Uterus (tissue), 4 donors: ENCODE data around the gene PLXDC2. TPM values are rescaled to one million over a fixed set of nuclear protein-coding genes. Genes with fewer than 3 reads are reported as not detected.

ENCODE experiments used
- DNase-seq, 2 donors: peaks; one replicate each; pipeline ENCODE4 v3.0.0-alpha.2; 2019 to 2020
- H3K27ac ChIP-seq, 2 donors: fragments of 200-600 bp; sonication (generic); 1 replicate in 1 of 2; 2 replicates in 1 of 2; pipeline ENCODE4 v1.5.1; 2016 to 2018
- H3K27me3 ChIP-seq, 2 donors: fragments of 200-600 bp; sonication (generic); one replicate each; pipeline ENCODE4 v1.5.1; 2018 to 2019; ENCODE audit warnings: control low read depth in 1 of 2
- H3K36me3 ChIP-seq, 2 donors: fragments of 200-600 bp; sonication (generic); one replicate each; pipeline ENCODE4 v1.5.1; 2019; ENCODE audit warnings: control low read depth in 1 of 2
- H3K4me1 ChIP-seq, 2 donors: fragments of 200-600 bp; sonication (generic); one replicate each; pipeline ENCODE4 v1.5.1; 2018 to 2019; ENCODE audit warnings: control low read depth in 1 of 2
- H3K4me3 ChIP-seq, 2 donors: fragments of 200-600 bp; sonication (generic); 1 replicate in 1 of 2; 2 replicates in 1 of 2; pipeline ENCODE4 v1.5.1; 2018 to 2019; ENCODE audit warnings: mild to moderate bottlenecking in 1 of 2
- H3K9me3 ChIP-seq, 2 donors: fragments of 200-600 bp; sonication (generic); one replicate each; pipeline ENCODE4 v1.5.1; 2019; ENCODE audit warnings: control low read depth in 1 of 2
- POLR2A ChIP-seq, 2 donors: fragments of 450-650 bp; IDR thresholded peaks; one replicate each; pipeline ENCODE4 v1.6.1; 2016; ENCODE audit warnings: antibody characterized with exemption in 2 of 2, mild to moderate bottlenecking in 1 of 2, moderate library complexity in 1 of 2
- intact Hi-C: fragments of 100-400 bp; cut with DNase I; formaldehyde crosslinking; loops from one replicate; pipeline ENCODE4 v1.15.1; 2023; ENCODE audit warnings: low total_unique reads
- total RNA-seq, 4 donors: library from RNA; depleted of rRNA in 3 of 4; stranded (reverse); fragments of >200 nt in 3 of 4; gene quantifications; one replicate each; pipeline versions ENCODE4 v1.1.0 to v1.2.4, GENCODE V29; 2014 to 2023
- TF ChIP-seq, protein P1 (sequence below), 4 experiments: fragments of 200-600 bp in 2 of 4; fragments of 450-650 bp in 2 of 4; sonication (generic) in 2 of 4; IDR thresholded peaks; one replicate each; pipeline ENCODE4 v1.5.1; 2016 to 2019; ENCODE audit warnings: antibody characterized with exemption in 4 of 4, mild to moderate bottlenecking in 2 of 4, moderate library complexity in 1 of 4
- donor health status: DM: yes; HTN: yes; CAD: no.

PLXDC2 gene
- total RNA-seq, 4 donors from 2014 or later: 39.4 to 59.2 (median 52.2) TPM

DNA sequence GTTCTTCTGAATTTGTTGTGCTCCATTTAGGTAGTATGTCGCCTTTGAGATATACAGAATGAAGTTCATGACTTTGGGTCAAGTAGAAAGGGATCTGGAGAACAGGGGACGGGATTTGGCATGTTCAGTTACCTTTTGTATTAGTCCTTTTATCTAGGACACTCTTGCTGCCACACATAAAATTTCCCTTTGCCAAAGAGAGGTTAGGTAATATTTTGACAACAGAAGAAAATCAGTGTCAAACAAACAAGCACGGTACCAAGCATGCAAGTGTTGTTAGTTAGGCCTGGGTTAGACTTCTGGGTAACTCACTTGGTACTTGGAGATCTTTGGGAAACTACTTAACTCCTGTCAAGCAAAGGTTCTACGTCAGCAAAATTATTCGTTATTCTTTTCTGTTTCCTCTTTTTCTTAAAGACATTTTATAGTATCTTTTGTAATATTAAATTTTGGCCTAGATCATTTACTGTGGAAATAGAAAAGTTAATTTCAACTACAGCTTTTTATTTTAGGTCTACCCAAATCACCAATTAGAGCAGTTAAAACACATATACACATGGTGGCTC, 116.7 kb downstream of the PLXDC2 start:
- H3K27me3 ChIP-seq: no peaks in the 10 kb centered on the region
- no peaks in the 10 kb centered on the region for H3K9me3 ChIP-seq
- intact Hi-C loops: no loop called here
- no peak for DNase-seq
- H3K27ac ChIP-seq: peak overlapping the region in 1 of 2 donors; percentile 85
- no peaks in the 10 kb centered on the region for H3K36me3 ChIP-seq
- H3K4me1 ChIP-seq: peaks cover 0 to 6% of the 10 kb centered on the region in 2 donors
- TF ChIP-seq, protein P1, sequence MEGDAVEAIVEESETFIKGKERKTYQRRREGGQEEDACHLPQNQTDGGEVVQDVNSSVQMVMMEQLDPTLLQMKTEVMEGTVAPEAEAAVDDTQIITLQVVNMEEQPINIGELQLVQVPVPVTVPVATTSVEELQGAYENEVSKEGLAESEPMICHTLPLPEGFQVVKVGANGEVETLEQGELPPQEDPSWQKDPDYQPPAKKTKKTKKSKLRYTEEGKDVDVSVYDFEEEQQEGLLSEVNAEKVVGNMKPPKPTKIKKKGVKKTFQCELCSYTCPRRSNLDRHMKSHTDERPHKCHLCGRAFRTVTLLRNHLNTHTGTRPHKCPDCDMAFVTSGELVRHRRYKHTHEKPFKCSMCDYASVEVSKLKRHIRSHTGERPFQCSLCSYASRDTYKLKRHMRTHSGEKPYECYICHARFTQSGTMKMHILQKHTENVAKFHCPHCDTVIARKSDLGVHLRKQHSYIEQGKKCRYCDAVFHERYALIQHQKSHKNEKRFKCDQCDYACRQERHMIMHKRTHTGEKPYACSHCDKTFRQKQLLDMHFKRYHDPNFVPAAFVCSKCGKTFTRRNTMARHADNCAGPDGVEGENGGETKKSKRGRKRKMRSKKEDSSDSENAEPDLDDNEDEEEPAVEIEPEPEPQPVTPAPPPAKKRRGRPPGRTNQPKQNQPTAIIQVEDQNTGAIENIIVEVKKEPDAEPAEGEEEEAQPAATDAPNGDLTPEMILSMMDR (IDR thresholded peaks at IDR 0.05): no peak
- no peak for TF ChIP-seq POLR2A (IDR thresholded peaks at IDR 0.05)
- no peak overlapping the region for H3K4me3 ChIP-seq

DNA sequence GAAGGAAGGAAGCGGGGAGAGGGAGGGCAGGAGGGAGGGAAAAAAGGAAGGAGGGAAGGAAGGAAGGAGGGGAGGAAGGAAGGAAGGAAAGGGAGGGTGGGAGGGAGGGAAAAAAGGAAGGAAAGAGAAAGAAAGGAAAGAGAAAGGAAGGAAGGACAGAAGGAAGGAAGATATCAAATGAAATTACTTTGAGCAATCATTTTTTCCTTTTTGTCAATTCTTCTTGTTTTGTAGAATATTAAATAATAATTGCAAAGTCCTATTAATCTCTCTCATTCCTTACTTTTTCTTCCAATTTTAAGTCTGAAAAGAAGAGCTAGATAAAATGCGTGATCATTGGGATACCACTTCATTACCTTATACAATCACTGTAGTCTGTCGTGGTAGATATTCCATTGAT, 117.5 kb downstream of the PLXDC2 start:
- Histone ChIP-seq H3K36me3 (no peaks in the 10 kb centered on the region), H3K4me1 (peaks cover 0 to 6% of the 10 kb centered on the region in 2 donors), H3K27me3 (no peaks in the 10 kb centered on the region), H3K4me3 (no peak overlapping the region), H3K27ac (no peak overlapping the region), H3K9me3 (no peaks in the 10 kb centered on the region)
- no peak for DNase-seq
- intact Hi-C loops: no loop called here
- TF ChIP-seq POLR2A (IDR thresholded peaks at IDR 0.05): no peak
- TF ChIP-seq, protein P1 (IDR thresholded peaks at IDR 0.05): no peak

DNA sequence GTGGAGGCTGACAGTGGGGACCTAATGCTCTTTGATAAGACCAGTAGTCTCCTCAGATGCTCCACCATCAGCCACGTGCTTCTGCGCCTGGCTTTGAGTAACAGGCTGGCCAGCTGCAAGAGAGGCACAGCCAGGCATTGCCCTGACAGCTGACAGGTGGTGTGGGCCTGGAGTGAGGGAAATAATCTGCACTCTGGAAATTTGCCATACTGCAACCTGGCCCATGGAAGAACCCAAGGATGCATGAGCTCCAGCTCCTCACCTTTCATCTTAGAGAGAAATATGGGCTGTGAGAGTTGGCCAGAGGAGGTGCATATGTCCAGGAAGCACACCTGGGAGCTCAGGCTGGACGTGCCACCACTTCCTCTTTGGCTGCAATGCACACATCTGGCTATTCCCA, 118.9 kb downstream of the PLXDC2 start:
- peaks cover 0 to 6% of the 10 kb centered on the region in 2 donors for H3K4me1 ChIP-seq
- H3K36me3 ChIP-seq: no peaks in the 10 kb centered on the region
- H3K9me3 ChIP-seq: no peaks in the 10 kb centered on the region
- H3K4me3 ChIP-seq: no peak overlapping the region
- no peaks in the 10 kb centered on the region for H3K27me3 ChIP-seq
- H3K27ac ChIP-seq: no peak overlapping the region
- intact Hi-C loops: no loop called here
- DNase-seq: no peak
- TF ChIP-seq, protein P1 (IDR thresholded peaks at IDR 0.05): no peak
- no peak for TF ChIP-seq POLR2A (IDR thresholded peaks at IDR 0.05)

DNA sequence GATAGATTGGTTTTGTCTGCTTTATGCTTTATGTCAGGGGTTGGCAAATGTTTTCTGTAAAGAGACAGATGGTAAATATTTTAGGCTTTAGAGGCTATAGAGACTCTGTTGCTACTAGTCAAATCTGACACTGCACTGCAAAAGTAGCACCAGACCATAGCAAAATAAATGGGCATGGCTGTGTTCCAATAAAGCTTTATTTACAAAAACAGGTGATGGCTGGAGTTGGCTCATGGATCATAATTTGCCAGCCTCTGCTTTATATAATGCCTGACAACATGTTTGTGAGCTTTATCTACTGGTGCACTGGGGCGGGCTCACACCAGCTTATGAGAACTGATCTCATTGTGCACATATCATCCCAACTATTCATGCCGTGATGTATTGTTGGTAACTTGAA, 120.1 kb downstream of the PLXDC2 start:
- no peak for TF ChIP-seq POLR2A (IDR thresholded peaks at IDR 0.05)
- TF ChIP-seq, protein P1 (IDR thresholded peaks at IDR 0.05): no peak
- H3K27ac ChIP-seq: no peak overlapping the region
- no peak overlapping the region for H3K4me3 ChIP-seq
- no peak for DNase-seq
- H3K36me3 ChIP-seq: no peaks in the 10 kb centered on the region
- intact Hi-C loops: no loop called here
- H3K4me1 ChIP-seq: peaks cover 0 to 6% of the 10 kb centered on the region in 2 donors
- no peaks in the 10 kb centered on the region for H3K9me3 ChIP-seq
- H3K27me3 ChIP-seq: no peaks in the 10 kb centered on the region

DNA sequence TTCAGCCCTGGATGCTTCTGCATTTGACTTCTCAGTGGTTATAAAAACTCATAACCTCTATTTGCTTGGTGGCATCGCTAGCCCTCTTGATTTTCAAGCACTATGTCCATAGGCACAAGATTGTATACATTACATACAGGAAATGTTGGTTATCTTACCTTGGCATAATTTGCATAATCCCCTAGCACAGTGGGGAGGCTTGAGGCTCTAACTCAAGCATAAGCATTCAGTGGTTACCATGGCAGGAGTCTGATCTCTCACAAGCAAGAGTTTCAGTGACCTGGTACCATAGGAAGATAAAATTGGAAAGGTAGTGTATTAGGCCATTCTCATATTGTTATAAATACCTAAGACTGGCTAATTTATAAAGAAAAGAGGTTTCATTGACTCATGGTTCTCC, 121.8 kb downstream of the PLXDC2 start:
- H3K4me3 ChIP-seq: no peak overlapping the region
- intact Hi-C loops: no loop called here
- DNase-seq: no peak
- TF ChIP-seq, protein P1 (IDR thresholded peaks at IDR 0.05): no peak
- no peak for TF ChIP-seq POLR2A (IDR thresholded peaks at IDR 0.05)
- H3K9me3 ChIP-seq: no peaks in the 10 kb centered on the region
- no peaks in the 10 kb centered on the region for H3K36me3 ChIP-seq
- H3K27ac ChIP-seq: no peak overlapping the region
- H3K4me1 ChIP-seq: no peaks in the 10 kb centered on the region
- no peaks in the 10 kb centered on the region for H3K27me3 ChIP-seq
